ENCODE data around the gene MXI1.

The MXI1 gene

GRCh38 chr10:110278562-110279406 is 71.4 kb downstream of the MXI1 start:
- Histone ChIP-seq H3K9me3 (ENCODE audit: control insufficient read depth in 5 of 5, low read length in 5 of 5) (no peaks in the 10 kb centered on the region), H3K4me3 (ENCODE audit: low read depth in 1 of 5, low read length in 5 of 5) (peak overlapping the region in 1 of 5 donors; percentile 43), H3K27me3 (ENCODE audit: control insufficient read depth in 5 of 5, insufficient read depth in 4 of 5, low read length in 5 of 5) (no peaks in the 10 kb centered on the region), H3K9ac (ENCODE audit: low read length in 5 of 5) (no peak overlapping the region), H3K36me3 (ENCODE audit: control insufficient read depth in 5 of 5, insufficient read depth in 5 of 5, low read length in 5 of 5) (peaks cover 0 to 4% (median 2%) of the 10 kb centered on the region in 5 donors), H3K4me1 (ENCODE audit: control insufficient read depth in 5 of 5, insufficient read depth in 5 of 5, low read length in 5 of 5) (peaks cover 0 to 5% (median 3%) of the 10 kb centered on the region in 5 donors), H3K27ac (ENCODE audit: low read depth, low read length) (no peak overlapping the region)

GRCh38 chr10:110279407-110279986 is 72.1 kb downstream of the MXI1 start:
- no peak overlapping the region for H3K27ac ChIP-seq (ENCODE audit: low read depth, low read length)
- H3K27me3 ChIP-seq (ENCODE audit: control insufficient read depth in 5 of 5, insufficient read depth in 4 of 5, low read length in 5 of 5): no peaks in the 10 kb centered on the region
- H3K4me3 ChIP-seq (ENCODE audit: low read depth in 1 of 5, low read length in 5 of 5): peak overlapping the region in 1 of 5 donors; percentile 43
- H3K9ac ChIP-seq (ENCODE audit: low read length in 5 of 5): no peak overlapping the region
- H3K4me1 ChIP-seq (ENCODE audit: control insufficient read depth in 5 of 5, insufficient read depth in 5 of 5, low read length in 5 of 5): peaks cover 0 to 5% (median 0%) of the 10 kb centered on the region in 5 donors
- no peaks in the 10 kb centered on the region for H3K9me3 ChIP-seq (ENCODE audit: control insufficient read depth in 5 of 5, low read length in 5 of 5)
- peaks cover 0 to 4% (median 2%) of the 10 kb centered on the region in 5 donors for H3K36me3 ChIP-seq (ENCODE audit: control insufficient read depth in 5 of 5, insufficient read depth in 5 of 5, low read length in 5 of 5)

GRCh38 chr10:110284262-110284661 is 76.9 kb downstream of the MXI1 start:
- no peaks in the 10 kb centered on the region for H3K9me3 ChIP-seq (ENCODE audit: control insufficient read depth in 5 of 5, low read length in 5 of 5)
- peaks cover 0 to 1% (median 0%) of the 10 kb centered on the region in 5 donors for H3K4me1 ChIP-seq (ENCODE audit: control insufficient read depth in 5 of 5, insufficient read depth in 5 of 5, low read length in 5 of 5)
- no peak overlapping the region for H3K4me3 ChIP-seq (ENCODE audit: low read depth in 1 of 5, low read length in 5 of 5)
- peaks cover 17 to 32% (median 23%) of the 10 kb centered on the region in 5 donors for H3K36me3 ChIP-seq (ENCODE audit: control insufficient read depth in 5 of 5, insufficient read depth in 5 of 5, low read length in 5 of 5)
- no peaks in the 10 kb centered on the region for H3K27me3 ChIP-seq (ENCODE audit: control insufficient read depth in 5 of 5, insufficient read depth in 4 of 5, low read length in 5 of 5)
- H3K9ac ChIP-seq (ENCODE audit: low read length in 5 of 5): no peak overlapping the region
- no peak overlapping the region for H3K27ac ChIP-seq (ENCODE audit: low read depth, low read length)

GRCh38 chr10:110285501-110285900 is 78.1 kb downstream of the MXI1 start:
- no peak overlapping the region for H3K27ac ChIP-seq (ENCODE audit: low read depth, low read length)
- no peaks in the 10 kb centered on the region for H3K4me1 ChIP-seq (ENCODE audit: control insufficient read depth in 5 of 5, insufficient read depth in 5 of 5, low read length in 5 of 5)
- no peaks in the 10 kb centered on the region for H3K9me3 ChIP-seq (ENCODE audit: control insufficient read depth in 5 of 5, low read length in 5 of 5)
- no peak overlapping the region for H3K4me3 ChIP-seq (ENCODE audit: low read depth in 1 of 5, low read length in 5 of 5)
- H3K9ac ChIP-seq (ENCODE audit: low read length in 5 of 5): no peak overlapping the region
- H3K27me3 ChIP-seq (ENCODE audit: control insufficient read depth in 5 of 5, insufficient read depth in 4 of 5, low read length in 5 of 5): no peaks in the 10 kb centered on the region
- H3K36me3 ChIP-seq (ENCODE audit: control insufficient read depth in 5 of 5, insufficient read depth in 5 of 5, low read length in 5 of 5): peaks cover 23 to 40% (median 28%) of the 10 kb centered on the region in 5 donors

GRCh38 chr10:110286841-110287240 is 79.4 kb downstream of the MXI1 start:
- Histone ChIP-seq H3K4me3 (ENCODE audit: low read depth in 1 of 5, low read length in 5 of 5) (no peak overlapping the region), H3K27me3 (ENCODE audit: control insufficient read depth in 5 of 5, insufficient read depth in 4 of 5, low read length in 5 of 5) (no peaks in the 10 kb centered on the region), H3K36me3 (ENCODE audit: control insufficient read depth in 5 of 5, insufficient read depth in 5 of 5, low read length in 5 of 5) (peaks cover 27 to 51% (median 32%) of the 10 kb centered on the region in 5 donors), H3K9ac (ENCODE audit: low read length in 5 of 5) (no peak overlapping the region), H3K9me3 (ENCODE audit: control insufficient read depth in 5 of 5, low read length in 5 of 5) (no peaks in the 10 kb centered on the region), H3K4me1 (ENCODE audit: control insufficient read depth in 5 of 5, insufficient read depth in 5 of 5, low read length in 5 of 5) (no peaks in the 10 kb centered on the region), H3K27ac (ENCODE audit: low read depth, low read length) (no peak overlapping the region)

- Histone ChIP-seq H3K36me3 (ENCODE audit: control insufficient read depth in 5 of 5, insufficient read depth in 5 of 5, low read length in 5 of 5) (peaks cover 50 to 74% (median 64%) of the 10 kb centered on the region in 5 donors), H3K4me1 (ENCODE audit: control insufficient read depth in 5 of 5, insufficient read depth in 5 of 5, low read length in 5 of 5) (peaks cover 0 to 34% (median 24%) of the 10 kb centered on the region in 5 donors), H3K9ac (ENCODE audit: low read length in 5 of 5) (no peak overlapping the region), H3K4me3 (ENCODE audit: low read depth in 1 of 5, low read length in 5 of 5) (no peak overlapping the region), H3K27ac (ENCODE audit: low read depth, low read length) (no peak overlapping the region), H3K27me3 (ENCODE audit: control insufficient read depth in 5 of 5, insufficient read depth in 4 of 5, low read length in 5 of 5) (no peaks in the 10 kb centered on the region), H3K9me3 (ENCODE audit: control insufficient read depth in 5 of 5, low read length in 5 of 5) (no peaks in the 10 kb centered on the region)
Observed at GRCh38 chr10:110296966-110297365, 89.6 kb downstream of the MXI1 start.

- Histone ChIP-seq H3K4me1 (ENCODE audit: control insufficient read depth in 5 of 5, insufficient read depth in 5 of 5, low read length in 5 of 5) (peaks cover 0 to 51% (median 42%) of the 10 kb centered on the region in 5 donors), H3K9me3 (ENCODE audit: control insufficient read depth in 5 of 5, low read length in 5 of 5) (no peaks in the 10 kb centered on the region), H3K36me3 (ENCODE audit: control insufficient read depth in 5 of 5, insufficient read depth in 5 of 5, low read length in 5 of 5) (peaks cover 32 to 54% (median 43%) of the 10 kb centered on the region in 5 donors), H3K27me3 (ENCODE audit: control insufficient read depth in 5 of 5, insufficient read depth in 4 of 5, low read length in 5 of 5) (no peaks in the 10 kb centered on the region), H3K9ac (ENCODE audit: low read length in 5 of 5) (peak overlapping the region in 4 of 5 donors; percentile 17 to 66 (median 44)), H3K4me3 (ENCODE audit: low read depth in 1 of 5, low read length in 5 of 5) (no peak overlapping the region), H3K27ac (ENCODE audit: low read depth, low read length) (peak overlapping the region; percentile 5)
Observed at GRCh38 chr10:110300486-110300986, 93.1 kb downstream of the MXI1 start.

- peaks cover 11 to 30% (median 21%) of the 10 kb centered on the region in 5 donors for H3K36me3 ChIP-seq (ENCODE audit: control insufficient read depth in 5 of 5, insufficient read depth in 5 of 5, low read length in 5 of 5)
- peaks cover 0 to 52% (median 46%) of the 10 kb centered on the region in 5 donors for H3K4me1 ChIP-seq (ENCODE audit: control insufficient read depth in 5 of 5, insufficient read depth in 5 of 5, low read length in 5 of 5)
- peak overlapping the region; percentile 39 to 97 (median 95) for H3K9ac ChIP-seq (ENCODE audit: low read length in 5 of 5)
- no peaks in the 10 kb centered on the region for H3K27me3 ChIP-seq (ENCODE audit: control insufficient read depth in 5 of 5, insufficient read depth in 4 of 5, low read length in 5 of 5)
- H3K27ac ChIP-seq (ENCODE audit: low read depth, low read length): peak overlapping the region; percentile 89
- peak overlapping the region; percentile 81 to 94 (median 91) for H3K4me3 ChIP-seq (ENCODE audit: low read depth in 1 of 5, low read length in 5 of 5)
- H3K9me3 ChIP-seq (ENCODE audit: control insufficient read depth in 5 of 5, low read length in 5 of 5): no peaks in the 10 kb centered on the region
Observed at GRCh38 chr10:110303681-110304080, 96.3 kb downstream of the MXI1 start.

- Histone ChIP-seq H3K27ac (ENCODE audit: low read depth, low read length) (peak overlapping the region; percentile 89), H3K4me3 (ENCODE audit: low read depth in 1 of 5, low read length in 5 of 5) (peak overlapping the region; percentile 81 to 94 (median 91)), H3K36me3 (ENCODE audit: control insufficient read depth in 5 of 5, insufficient read depth in 5 of 5, low read length in 5 of 5) (peaks cover 6 to 24% (median 19%) of the 10 kb centered on the region in 5 donors), H3K4me1 (ENCODE audit: control insufficient read depth in 5 of 5, insufficient read depth in 5 of 5, low read length in 5 of 5) (peaks cover 0 to 45% (median 39%) of the 10 kb centered on the region in 5 donors), H3K27me3 (ENCODE audit: control insufficient read depth in 5 of 5, insufficient read depth in 4 of 5, low read length in 5 of 5) (no peaks in the 10 kb centered on the region), H3K9me3 (ENCODE audit: control insufficient read depth in 5 of 5, low read length in 5 of 5) (no peaks in the 10 kb centered on the region), H3K9ac (ENCODE audit: low read length in 5 of 5) (peak overlapping the region; percentile 39 to 97 (median 95))
Observed at GRCh38 chr10:110304394-110304779, 97.0 kb downstream of the MXI1 start.
